GM18517 (cell line): ENCODE data around the gene MCM8.
A peak's percentile ranks its signal among the peaks of the same experiment; 100 is the strongest.

Experiments used
- ATAC-seq: cut with Tn5 transposase; IDR thresholded peaks from one replicate; pipeline ENCODE4 v1.9.1; 2021; ENCODE audit warnings: mild to moderate bottlenecking, moderate library complexity; ENCODE audit not compliant: unreplicated experiment

The MCM8 gene

GRCh38 chr20:5945963-5946362 is 4.5 kb upstream of the MCM8 start:
- no peak for ATAC-seq

GRCh38 chr20:5947276-5947675 is 3.2 kb upstream of the MCM8 start:
- ATAC-seq: no peak

- no peak for ATAC-seq
Observed at GRCh38 chr20:5949943-5950270, 545 bp upstream of the MCM8 start.

- ATAC-seq: no peak
Observed at GRCh38 chr20:5967469-5967868, 17.0 kb downstream of the MCM8 start.

GRCh38 chr20:5968462-5968861 is 18.0 kb downstream of the MCM8 start:
- no peak for ATAC-seq

- no peak for ATAC-seq
Observed at GRCh38 chr20:5969348-5969935, 19.0 kb downstream of the MCM8 start.

GRCh38 chr20:5969940-5970339 is 19.5 kb downstream of the MCM8 start:
- no peak for ATAC-seq

GRCh38 chr20:5970381-5970780 is 19.9 kb downstream of the MCM8 start:
- ATAC-seq: no peak

GRCh38 chr20:5971203-5971602 is 20.8 kb downstream of the MCM8 start:
- ATAC-seq: no peak

- ATAC-seq: no peak
Observed at GRCh38 chr20:5973172-5973571, 22.7 kb downstream of the MCM8 start.

- ATAC-seq: no peak
Observed at GRCh38 chr20:5973971-5974370, 23.5 kb downstream of the MCM8 start.

- ATAC-seq: no peak
Observed at GRCh38 chr20:5974531-5974930, 24.1 kb downstream of the MCM8 start.

GRCh38 chr20:5975778-5976177 is 25.3 kb downstream of the MCM8 start:
- no peak for ATAC-seq

GRCh38 chr20:5977223-5977622 is 26.8 kb downstream of the MCM8 start:
- ATAC-seq: no peak

GRCh38 chr20:5977975-5978374 is 27.5 kb downstream of the MCM8 start:
- no peak for ATAC-seq

GRCh38 chr20:5979801-5980200 is 29.3 kb downstream of the MCM8 start:
- ATAC-seq: no peak

GRCh38 chr20:5980720-5981538 is 30.5 kb downstream of the MCM8 start:
- ATAC-seq: no peak

GRCh38 chr20:5987383-5987782 is 36.9 kb downstream of the MCM8 start:
- ATAC-seq: no peak

GRCh38 chr20:5989539-5989938 is 39.1 kb downstream of the MCM8 start:
- no peak for ATAC-seq

- no peak for ATAC-seq
Observed at GRCh38 chr20:5990946-5991345, 40.5 kb downstream of the MCM8 start.

GRCh38 chr20:5991623-5992441 is 41.4 kb downstream of the MCM8 start:
- ATAC-seq: no peak

GRCh38 chr20:5996765-5997164 is 46.3 kb downstream of the MCM8 start:
- ATAC-seq: peak; percentile 94
